Adipocyte (in vitro differentiated cells): ENCODE data around the gene PTPN7.
A peak's percentile ranks its signal among the peaks of the same experiment; 100 is the strongest.

Source experiments
- DNase-seq: peaks from one replicate; pipeline ENCODE4 v3.0.0-alpha.2; 2015; ENCODE audit warnings: low read depth
- H3K27me3 ChIP-seq: replicated peaks from 2 replicates; pipeline ENCODE4 v1.7.0; 2013; ENCODE audit warnings: mild to moderate bottlenecking, low read length, moderate library complexity; ENCODE audit not compliant: control insufficient read depth, insufficient read depth
- H3K36me3 ChIP-seq: 2 replicates; pipeline ENCODE4 v1.7.0; 2013; ENCODE audit warnings: low read length, mild to moderate bottlenecking, moderate library complexity; ENCODE audit not compliant: control insufficient read depth, insufficient read depth, severe bottlenecking
- H3K4me1 ChIP-seq: 2 replicates; pipeline ENCODE4 v1.7.0; 2013; ENCODE audit warnings: mild to moderate bottlenecking, low read length, moderate library complexity; ENCODE audit not compliant: control insufficient read depth, insufficient read depth
- H3K4me3 ChIP-seq: 2 replicates; pipeline ENCODE4 v1.7.0; 2013; ENCODE audit warnings: mild to moderate bottlenecking, low read length, moderate library complexity
- H3K9ac ChIP-seq: 2 replicates; pipeline ENCODE4 v1.7.0; 2013; ENCODE audit warnings: mild to moderate bottlenecking, low read length, moderate library complexity
- H3K9me3 ChIP-seq: 2 replicates; pipeline ENCODE4 v1.7.0; 2013; ENCODE audit warnings: mild to moderate bottlenecking, low read length, moderate library complexity; ENCODE audit not compliant: control insufficient read depth

The PTPN7 gene

GRCh38 chr1:202154766-202155477, 5.5 kb downstream of the PTPN7 start:
- Histone ChIP-seq H3K9ac (peak overlapping the region; percentile 10), H3K4me3 (no peak overlapping the region), H3K36me3 (no peaks in the 10 kb centered on the region), H3K4me1 (peaks cover 8% of the 10 kb centered on the region), H3K27me3 (peaks cover 13% of the 10 kb centered on the region), H3K9me3 (no peaks in the 10 kb centered on the region)
- peak; percentile 82 for DNase-seq

GRCh38 chr1:202154148-202154765, 6.1 kb downstream of the PTPN7 start:
- peaks cover 8% of the 10 kb centered on the region for H3K4me1 ChIP-seq
- no peak overlapping the region for H3K4me3 ChIP-seq
- no peak for DNase-seq
- H3K9me3 ChIP-seq, result no peaks in the 10 kb centered on the region
- H3K27me3 ChIP-seq, result peaks cover 12% of the 10 kb centered on the region
- H3K9ac ChIP-seq, result peak overlapping the region; percentile 10
- no peaks in the 10 kb centered on the region for H3K36me3 ChIP-seq

- H3K36me3 ChIP-seq, result no peaks in the 10 kb centered on the region
- H3K9me3 ChIP-seq, result no peaks in the 10 kb centered on the region
- H3K27me3 ChIP-seq, result peaks cover 12% of the 10 kb centered on the region
- DNase-seq, result no peak
- H3K4me1 ChIP-seq, result peaks cover 8% of the 10 kb centered on the region
- no peak overlapping the region for H3K4me3 ChIP-seq
- H3K9ac ChIP-seq, result no peak overlapping the region
These were observed 7.1 kb downstream of the PTPN7 start for GRCh38 chr1:202153284-202153683.

GRCh38 chr1:202152399-202152798, 8.0 kb downstream of the PTPN7 start:
- Histone ChIP-seq H3K4me1 (peaks cover 8% of the 10 kb centered on the region), H3K4me3 (no peak overlapping the region), H3K27me3 (peaks cover 8% of the 10 kb centered on the region), H3K9ac (no peak overlapping the region), H3K9me3 (no peaks in the 10 kb centered on the region), H3K36me3 (no peaks in the 10 kb centered on the region)
- no peak for DNase-seq

GRCh38 chr1:202151045-202151444, 9.4 kb downstream of the PTPN7 start:
- Histone ChIP-seq H3K36me3 (no peaks in the 10 kb centered on the region), H3K9ac (no peak overlapping the region), H3K9me3 (no peaks in the 10 kb centered on the region), H3K4me3 (no peak overlapping the region), H3K4me1 (peaks cover 8% of the 10 kb centered on the region), H3K27me3 (peaks cover 7% of the 10 kb centered on the region)
- DNase-seq, result no peak

GRCh38 chr1:202150602-202151001, 9.8 kb downstream of the PTPN7 start:
- no peak for DNase-seq
- peaks cover 7% of the 10 kb centered on the region for H3K27me3 ChIP-seq
- H3K36me3 ChIP-seq, result no peaks in the 10 kb centered on the region
- no peak overlapping the region for H3K4me3 ChIP-seq
- no peak overlapping the region for H3K9ac ChIP-seq
- peaks cover 8% of the 10 kb centered on the region for H3K4me1 ChIP-seq
- H3K9me3 ChIP-seq, result no peaks in the 10 kb centered on the region

GRCh38 chr1:202150187-202150586, 10.2 kb downstream of the PTPN7 start:
- DNase-seq, result no peak
- Histone ChIP-seq H3K4me3 (no peak overlapping the region), H3K4me1 (peaks cover 10% of the 10 kb centered on the region), H3K9ac (no peak overlapping the region), H3K36me3 (no peaks in the 10 kb centered on the region), H3K9me3 (no peaks in the 10 kb centered on the region), H3K27me3 (peaks cover 7% of the 10 kb centered on the region)

- Histone ChIP-seq H3K27me3 (peaks cover 7% of the 10 kb centered on the region), H3K9me3 (no peaks in the 10 kb centered on the region), H3K9ac (no peak overlapping the region), H3K4me3 (no peak overlapping the region), H3K4me1 (peaks cover 6% of the 10 kb centered on the region), H3K36me3 (no peaks in the 10 kb centered on the region)
- peak; percentile 35 for DNase-seq
These were observed 10.8 kb downstream of the PTPN7 start for GRCh38 chr1:202149566-202149965.

GRCh38 chr1:202148391-202148790, 12.0 kb downstream of the PTPN7 start:
- Histone ChIP-seq H3K27me3 (peaks cover 2% of the 10 kb centered on the region), H3K4me1 (peaks cover 5% of the 10 kb centered on the region), H3K36me3 (no peaks in the 10 kb centered on the region), H3K4me3 (no peak overlapping the region), H3K9me3 (no peaks in the 10 kb centered on the region), H3K9ac (no peak overlapping the region)
- no peak for DNase-seq

- H3K4me1 ChIP-seq, result peaks cover 16% of the 10 kb centered on the region
- H3K9me3 ChIP-seq, result no peaks in the 10 kb centered on the region
- no peak for DNase-seq
- no peaks in the 10 kb centered on the region for H3K27me3 ChIP-seq
- no peak overlapping the region for H3K4me3 ChIP-seq
- no peaks in the 10 kb centered on the region for H3K36me3 ChIP-seq
- no peak overlapping the region for H3K9ac ChIP-seq
These were observed 13.4 kb downstream of the PTPN7 start for GRCh38 chr1:202146993-202147392.

- Histone ChIP-seq H3K9ac (no peak overlapping the region), H3K4me3 (no peak overlapping the region), H3K27me3 (no peaks in the 10 kb centered on the region), H3K9me3 (no peaks in the 10 kb centered on the region), H3K36me3 (no peaks in the 10 kb centered on the region), H3K4me1 (peaks cover 16% of the 10 kb centered on the region)
- no peak for DNase-seq
These were observed 14.1 kb downstream of the PTPN7 start for GRCh38 chr1:202146279-202146678.
